HFFc6 (cell line): ENCODE measurements around the gene ARHGAP26. TPM values are rescaled to one million over a fixed set of nuclear protein-coding genes. Genes with fewer than 3 reads are reported as not detected.
A peak's percentile ranks its signal among the peaks of the same experiment; 100 is the strongest.

ENCODE experiments used
- DNase-seq: peaks from one replicate; pipeline ENCODE4 v3.0.0-alpha.2; 2018
- H3K27ac Mint-ChIP-seq: 2 replicates; pipeline ENCODE4 v1.8.0; 2020; ENCODE audit warnings: mild to moderate bottlenecking, mixed read lengths
- H3K27me3 Mint-ChIP-seq: 2 replicates; pipeline ENCODE4 v1.8.0; 2021; ENCODE audit warnings: mild to moderate bottlenecking, moderate library complexity, mixed read lengths; ENCODE audit not compliant: insufficient read depth
- H3K36me3 Mint-ChIP-seq: 2 replicates; pipeline ENCODE4 v1.8.0; 2021; ENCODE audit warnings: low read depth, mixed read lengths
- H3K4me1 Mint-ChIP-seq: 2 replicates; pipeline ENCODE4 v1.8.0; 2020; ENCODE audit warnings: low read depth, mixed read lengths
- H3K4me3 Mint-ChIP-seq: 2 replicates; pipeline ENCODE4 v1.8.0; 2020; ENCODE audit warnings: mild to moderate bottlenecking, moderate library complexity, mixed read lengths
- H3K9me3 Mint-ChIP-seq: 2 replicates; pipeline ENCODE4 v1.8.0; 2020; ENCODE audit warnings: mild to moderate bottlenecking, mixed read lengths
- CTCF ChIP-seq: fragments of 200-600 bp; sonication (generic); IDR thresholded peaks from 2 replicates; pipeline ENCODE4 v1.5.0; 2021; ENCODE audit warnings: antibody characterized with exemption, mild to moderate bottlenecking
- total RNA-seq, 6 experiments: library from RNA; stranded (reverse); fragmentation: NEBNext Ultra II Directional; extraction: Animal tissue kit (Norgen Biotek cat#: 25700); gene quantifications; 2 replicates in 1 of 6; 3 replicates in 5 of 6; pipeline ENCODE4 v1.2.3, GENCODE V29; 2021

ARHGAP26 gene
- total RNA-seq, 6 experiments from 2014 or later, result 2.3 to 3.6 (median 3.1) TPM

GRCh38 chr5:143016777-143017516, 246.8 kb downstream of the ARHGAP26 start:
- peak; percentile 39 for DNase-seq
- H3K4me1 Mint-ChIP-seq, result no peaks in the 10 kb centered on the region
- peaks cover 3% of the 10 kb centered on the region; the same call in 1 of the 2 replicates for H3K27me3 Mint-ChIP-seq
- no peak overlapping the region for H3K27ac Mint-ChIP-seq
- H3K4me3 Mint-ChIP-seq, result no peak overlapping the region
- no peaks in the 10 kb centered on the region for H3K9me3 Mint-ChIP-seq
- H3K36me3 Mint-ChIP-seq, result no peaks in the 10 kb centered on the region
- TF ChIP-seq CTCF, result peak; percentile 79

GRCh38 chr5:143017541-143017940, 247.4 kb downstream of the ARHGAP26 start:
- Mint-ChIP-seq H3K27ac (no peak overlapping the region), H3K4me3 (no peak overlapping the region), H3K27me3 (peaks cover 3% of the 10 kb centered on the region; the same call in 1 of the 2 replicates), H3K9me3 (no peaks in the 10 kb centered on the region), H3K36me3 (no peaks in the 10 kb centered on the region), H3K4me1 (no peaks in the 10 kb centered on the region)
- no peak for DNase-seq
- TF ChIP-seq CTCF, result no peak

DNA sequence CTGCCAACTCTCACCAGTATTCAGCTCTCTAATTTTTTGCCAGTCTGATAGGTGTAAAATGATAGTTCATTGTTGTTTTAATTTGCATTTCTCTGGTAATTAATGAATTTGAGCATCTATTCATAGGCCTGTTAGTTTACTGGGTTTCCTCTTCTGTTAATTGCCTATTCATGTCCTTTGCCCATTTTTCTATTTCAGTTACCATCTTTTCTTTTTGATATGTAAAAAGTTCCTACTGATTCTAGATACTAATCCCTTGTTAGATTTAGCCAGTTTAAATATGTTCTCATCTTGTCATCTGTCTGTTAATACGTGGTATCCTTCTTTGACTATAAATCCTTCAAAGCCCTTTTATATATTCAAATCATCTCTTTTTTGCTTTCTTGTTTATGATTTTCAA, 247.8 kb downstream of the ARHGAP26 start:
- peaks cover 3% of the 10 kb centered on the region; the same call in 1 of the 2 replicates for H3K27me3 Mint-ChIP-seq
- no peaks in the 10 kb centered on the region for H3K36me3 Mint-ChIP-seq
- no peak overlapping the region for H3K4me3 Mint-ChIP-seq

DNA sequence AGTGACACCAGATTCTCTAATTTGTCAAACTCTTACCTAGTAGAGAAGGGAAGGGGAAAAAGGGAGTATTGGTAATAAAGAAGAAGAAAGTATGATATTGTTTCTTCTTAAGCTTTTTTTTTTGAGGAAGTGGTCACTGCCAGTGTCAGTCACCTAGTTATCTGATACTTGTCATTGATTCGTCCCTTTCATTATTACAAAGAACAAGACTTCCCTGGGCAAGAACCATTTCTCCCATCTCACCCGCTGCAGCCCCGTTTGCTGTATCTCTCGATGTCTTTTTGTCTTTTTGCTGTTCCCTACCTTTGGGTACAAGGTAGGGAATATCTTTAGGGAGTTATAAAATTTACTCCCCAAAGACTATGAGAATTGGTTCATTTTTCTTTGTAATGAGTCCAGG, 249.0 kb downstream of the ARHGAP26 start:
- no peak for TF ChIP-seq CTCF
- no peak for DNase-seq
- Mint-ChIP-seq H3K27ac (no peak overlapping the region), H3K4me1 (peaks cover 12% of the 10 kb centered on the region), H3K4me3 (no peak overlapping the region), H3K9me3 (no peaks in the 10 kb centered on the region), H3K27me3 (peaks cover 3% of the 10 kb centered on the region; the same call in 1 of the 2 replicates), H3K36me3 (no peaks in the 10 kb centered on the region)

More for the DNA sequence above, 247.8 kb downstream of the ARHGAP26 start:
- H3K9me3 Mint-ChIP-seq, result no peaks in the 10 kb centered on the region
- H3K4me1 Mint-ChIP-seq, result peaks cover 2% of the 10 kb centered on the region
- TF ChIP-seq CTCF, result no peak
- no peak overlapping the region for H3K27ac Mint-ChIP-seq
- DNase-seq, result no peak

DNA sequence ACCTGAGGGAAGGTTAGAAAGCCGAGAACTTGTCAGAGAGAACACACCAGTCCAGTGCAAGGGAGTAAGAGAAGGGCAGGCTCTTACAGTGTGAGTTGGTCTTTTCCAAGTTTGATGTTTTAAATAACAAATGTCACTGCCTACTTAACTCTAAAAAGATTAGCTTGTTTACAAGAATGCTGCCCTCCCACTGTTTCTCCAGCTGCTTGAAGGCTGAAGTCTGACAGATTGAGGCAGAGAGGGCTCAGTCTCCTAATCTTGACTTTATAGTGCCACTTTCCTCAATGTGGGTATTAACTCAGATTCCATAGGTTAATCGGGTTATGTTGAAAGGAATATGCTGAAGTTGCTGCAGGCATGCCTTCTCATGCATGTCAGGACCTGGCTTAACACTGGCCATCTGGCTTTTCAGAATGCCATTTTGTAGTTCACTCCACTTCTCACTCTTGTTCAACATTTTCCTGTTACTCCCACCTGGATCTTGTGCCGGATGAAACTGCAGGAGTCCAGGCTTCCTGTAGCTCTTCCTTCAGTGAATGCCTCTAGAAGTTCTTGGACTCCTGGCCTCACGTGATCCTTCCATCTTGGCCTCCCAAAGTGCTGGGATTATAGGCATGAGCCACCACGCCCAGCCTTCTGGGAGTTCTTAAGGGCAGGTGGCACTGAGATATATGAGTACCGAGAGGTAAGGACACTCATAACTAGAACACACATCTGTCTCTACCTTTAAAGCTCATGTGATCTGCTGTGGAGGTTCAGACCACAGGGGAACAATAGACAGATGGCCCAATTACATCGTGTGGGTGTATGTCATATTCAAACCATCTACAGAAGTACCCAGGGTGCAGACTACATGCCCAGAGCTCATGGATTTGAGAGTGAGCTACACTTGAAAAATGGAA, 249.7 kb downstream of the ARHGAP26 start:
- Mint-ChIP-seq H3K27ac (no peak overlapping the region), H3K36me3 (no peaks in the 10 kb centered on the region), H3K9me3 (no peaks in the 10 kb centered on the region), H3K4me3 (no peak overlapping the region), H3K27me3 (peaks cover 3% of the 10 kb centered on the region; the same call in 1 of the 2 replicates), H3K4me1 (peaks cover 12% of the 10 kb centered on the region)
- DNase-seq, result no peak
- no peak for TF ChIP-seq CTCF
